ENCODE results near the gene HSD17B4. TPM values are rescaled to one million over a fixed set of nuclear protein-coding genes. Genes with fewer than 3 reads are reported as not detected.

The HSD17B4 gene
- total and polyA plus RNA-seq, 2 of the 13 experiments (the other 11 are each of a cell fraction or from before 2014, with no cell fraction given), result 178 to 399 TPM

DNA sequence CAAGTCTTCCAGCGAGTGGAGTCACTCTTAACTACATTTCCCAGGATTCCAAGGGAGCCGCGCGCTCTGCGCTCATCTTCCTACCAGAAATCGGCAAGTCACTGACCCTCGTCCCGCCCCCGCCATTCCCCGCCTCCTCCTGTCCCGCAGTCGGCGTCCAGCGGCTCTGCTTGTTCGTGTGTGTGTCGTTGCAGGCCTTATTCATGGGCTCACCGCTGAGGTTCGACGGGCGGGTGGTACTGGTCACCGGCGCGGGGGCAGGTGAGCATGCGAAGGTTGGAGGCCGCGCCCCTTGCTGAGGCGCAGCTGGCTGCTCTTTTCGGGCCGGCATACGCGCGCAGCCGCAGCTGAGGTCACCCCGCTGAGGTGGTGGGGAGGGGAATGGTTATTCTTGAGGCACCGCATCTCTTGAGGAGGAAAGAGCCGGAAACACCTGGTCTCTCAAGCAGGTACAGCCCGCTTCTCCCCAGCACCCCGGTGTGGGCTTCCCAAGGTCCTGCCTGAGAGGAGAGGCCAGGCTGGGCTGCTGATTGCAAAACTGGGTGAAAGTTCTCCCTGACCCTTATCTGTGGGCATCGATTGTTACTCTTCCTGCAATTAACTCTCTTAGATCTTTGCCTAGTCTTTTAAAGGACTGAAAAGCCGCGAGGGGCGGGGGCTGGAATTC, at the start of gene HSD17B4 (continued):
- TF ChIP-seq, protein P1, sequence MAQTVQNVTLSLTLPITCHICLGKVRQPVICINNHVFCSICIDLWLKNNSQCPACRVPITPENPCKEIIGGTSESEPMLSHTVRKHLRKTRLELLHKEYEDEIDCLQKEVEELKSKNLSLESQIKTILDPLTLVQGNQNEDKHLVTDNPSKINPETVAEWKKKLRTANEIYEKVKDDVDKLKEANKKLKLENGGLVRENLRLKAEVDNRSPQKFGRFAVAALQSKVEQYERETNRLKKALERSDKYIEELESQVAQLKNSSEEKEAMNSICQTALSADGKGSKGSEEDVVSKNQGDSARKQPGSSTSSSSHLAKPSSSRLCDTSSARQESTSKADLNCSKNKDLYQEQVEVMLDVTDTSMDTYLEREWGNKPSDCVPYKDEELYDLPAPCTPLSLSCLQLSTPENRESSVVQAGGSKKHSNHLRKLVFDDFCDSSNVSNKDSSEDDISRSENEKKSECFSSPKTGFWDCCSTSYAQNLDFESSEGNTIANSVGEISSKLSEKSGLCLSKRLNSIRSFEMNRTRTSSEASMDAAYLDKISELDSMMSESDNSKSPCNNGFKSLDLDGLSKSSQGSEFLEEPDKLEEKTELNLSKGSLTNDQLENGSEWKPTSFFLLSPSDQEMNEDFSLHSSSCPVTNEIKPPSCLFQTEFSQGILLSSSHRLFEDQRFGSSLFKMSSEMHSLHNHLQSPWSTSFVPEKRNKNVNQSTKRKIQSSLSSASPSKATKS (CRISPR knock-in tag; IDR thresholded peaks at IDR 0.05), result no peak
- TF ChIP-seq THAP8 (CRISPR knock-in tag; IDR thresholded peaks at IDR 0.05; ENCODE audit: borderline replicate concordance) (no peak; the same call in 1 of the 2 replicates), ZSCAN21 (CRISPR knock-in tag; IDR thresholded peaks at IDR 0.05; ENCODE audit: borderline replicate concordance) (no peak; the same call in 1 of the 2 replicates), FLYWCH1 (CRISPR knock-in tag; IDR thresholded peaks at IDR 0.05) (0 out of 2 replicates have a peak, but pooled peaks have one; percentile 89), TRIM22 (IDR thresholded peaks at IDR 0.05) (no peak), PRPF4 (IDR thresholded peaks at IDR 0.05; ENCODE audit: low read depth, low read length, poor library complexity, severe bottlenecking) (no peak), PCBP2 (optimal IDR thresholded peaks at IDR 0.05; ENCODE audit: low read depth, low read length, poor library complexity, severe bottlenecking) (no peak), ZFP36 (IDR thresholded peaks at IDR 0.05; ENCODE audit: borderline replicate concordance, low read depth, low read length, partially characterized antibody) (no peak), ZNF569 (CRISPR knock-in tag; IDR thresholded peaks at IDR 0.05; ENCODE audit: borderline replicate concordance) (no peak), ZNF770 (CRISPR knock-in tag; IDR thresholded peaks at IDR 0.05) (peak; percentile 61), ATF5 (CRISPR knock-in tag; IDR thresholded peaks at IDR 0.05; ENCODE audit: low read depth) (no peak), ZNF616 (CRISPR knock-in tag; IDR thresholded peaks at IDR 0.05; ENCODE audit: low read depth) (peak; percentile 67; the same call in 1 of the 2 replicates), ZNF251 (CRISPR knock-in tag; IDR thresholded peaks at IDR 0.05) (no peak), ZSCAN12 (CRISPR knock-in tag; IDR thresholded peaks at IDR 0.05) (no peak), BORCS8-MEF2B (CRISPR knock-in tag; IDR thresholded peaks at IDR 0.05) (peak; percentile 26; the same call in 1 of the 2 replicates), ZFP36L1 (CRISPR knock-in tag; IDR thresholded peaks at IDR 0.05) (no peak)
- TF ChIP-seq, protein P2, sequence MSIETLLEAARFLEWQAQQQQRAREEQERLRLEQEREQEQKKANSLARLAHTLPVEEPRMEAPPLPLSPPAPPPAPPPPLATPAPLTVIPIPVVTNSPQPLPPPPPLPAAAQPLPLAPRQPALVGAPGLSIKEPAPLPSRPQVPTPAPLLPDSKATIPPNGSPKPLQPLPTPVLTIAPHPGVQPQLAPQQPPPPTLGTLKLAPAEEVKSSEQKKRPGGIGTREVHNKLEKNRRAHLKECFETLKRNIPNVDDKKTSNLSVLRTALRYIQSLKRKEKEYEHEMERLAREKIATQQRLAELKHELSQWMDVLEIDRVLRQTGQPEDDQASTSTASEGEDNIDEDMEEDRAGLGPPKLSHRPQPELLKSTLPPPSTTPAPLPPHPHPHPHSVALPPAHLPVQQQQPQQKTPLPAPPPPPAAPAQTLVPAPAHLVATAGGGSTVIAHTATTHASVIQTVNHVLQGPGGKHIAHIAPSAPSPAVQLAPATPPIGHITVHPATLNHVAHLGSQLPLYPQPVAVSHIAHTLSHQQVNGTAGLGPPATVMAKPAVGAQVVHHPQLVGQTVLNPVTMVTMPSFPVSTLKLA (IDR thresholded peaks at IDR 0.05), result no peak
- TF ChIP-seq, protein P3, sequence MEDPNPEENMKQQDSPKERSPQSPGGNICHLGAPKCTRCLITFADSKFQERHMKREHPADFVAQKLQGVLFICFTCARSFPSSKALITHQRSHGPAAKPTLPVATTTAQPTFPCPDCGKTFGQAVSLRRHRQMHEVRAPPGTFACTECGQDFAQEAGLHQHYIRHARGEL (CRISPR knock-in tag; IDR thresholded peaks at IDR 0.05), result no peak
